ENCODE results near the gene SORCS1. TPM values are rescaled to one million over a fixed set of nuclear protein-coding genes. Genes with fewer than 3 reads are reported as not detected.
A peak's percentile ranks its signal among the peaks of the same experiment; 100 is the strongest.

SORCS1 gene
- total RNA-seq, 1 experiment from 2014 or later: 1.7 TPM

GRCh38 chr10:106722524-106722923 lies 442.0 kb downstream of the SORCS1 start:
- peak; percentile 52 for TF ChIP-seq CTCF (conservative IDR thresholded peaks at IDR 0.05)
- no CpG with 5 or more reads among the region's 2 CpGs for WGBS (ENCODE audit: extremely low coverage, insufficient read length, low lambda C conversion rate)
- Histone ChIP-seq H2BK12ac (ENCODE audit: insufficient read length, low read depth, low read length) (no peak overlapping the region), H3K23me2 (ENCODE audit: insufficient read length, low read depth, low read length, poor library complexity, severe bottlenecking) (no peaks in the 10 kb centered on the region), H3K27me3 (ENCODE audit: insufficient read depth, low read length) (no peaks in the 10 kb centered on the region), H2BK5ac (ENCODE audit: insufficient read length, low read length) (no peak overlapping the region), H3K23ac (ENCODE audit: insufficient read length, low read depth, low read length) (no peak overlapping the region), H3K27ac (ENCODE audit: insufficient read length, low read depth, low read length) (no peak overlapping the region), H2AK5ac (ENCODE audit: insufficient read length, low read length) (no peak overlapping the region), H2BK20ac (ENCODE audit: low read depth, low read length, poor library complexity, severe bottlenecking) (no peak overlapping the region), H3K79me2 (ENCODE audit: insufficient read depth, low read length) (no peaks in the 10 kb centered on the region), H3K79me1 (ENCODE audit: insufficient read depth, low read depth, low read length, poor library complexity, severe bottlenecking) (no peaks in the 10 kb centered on the region), H3K14ac (ENCODE audit: insufficient read depth, low read length) (no peak overlapping the region), H4K8ac (replicated peaks; ENCODE audit: insufficient read length, low read depth, low read length) (no peak overlapping the region), H3K9ac (ENCODE audit: extremely low read depth, insufficient read length, low read length) (no peak overlapping the region), H2BK120ac (ENCODE audit: low read depth, low read length, poor library complexity, severe bottlenecking) (no peak overlapping the region), H4K5ac (ENCODE audit: insufficient read length, low read depth, low read length) (no peak overlapping the region), H3K4me2 (ENCODE audit: insufficient read depth, insufficient read length, low read length) (no peak overlapping the region), H2AFZ (ENCODE audit: low read length) (no peak overlapping the region), H4K20me1 (ENCODE audit: control insufficient read depth, insufficient read depth, insufficient read length) (no peaks in the 10 kb centered on the region), H3K18ac (ENCODE audit: insufficient read length, low read depth, low read length) (no peak overlapping the region), H3K4me1 (ENCODE audit: insufficient read depth, low read length) (0 out of 2 replicates have a peak, but pooled peaks cover 5% of the 10 kb centered on the region), H4K91ac (ENCODE audit: insufficient read length, low read depth, low read length) (no peak overlapping the region), H2BK15ac (ENCODE audit: low read depth, low read length) (no peak overlapping the region), H3K56ac (ENCODE audit: insufficient read length, low read depth, low read length) (no peak overlapping the region), H3K9me3 (ENCODE audit: control insufficient read depth, low read depth, low read length) (no peaks in the 10 kb centered on the region), H3T11ph (ENCODE audit: low read length) (no peak overlapping the region), H3K4ac (ENCODE audit: low read depth, low read length) (no peak overlapping the region)
- no peak overlapping the region for H3K27ac Mint-ChIP-seq
- H3K4me1 Mint-ChIP-seq: peaks cover 10% of the 10 kb centered on the region in 2 experiments
- no peaks in the 10 kb centered on the region for H3K27me3 Mint-ChIP-seq (ENCODE audit: low read depth)
- peaks cover 0 to 3% of the 10 kb centered on the region in 2 experiments; a peak in 2 of 5 replicates for H3K9me3 Mint-ChIP-seq
- no peak for DNase-seq
- H3K4me3 Mint-ChIP-seq: no peak overlapping the region
- peaks cover 0 to 3% (median 1%) of the 10 kb centered on the region in 3 experiments; a peak in 2 of 7 replicates for H3K36me3 Mint-ChIP-seq (ENCODE audit: insufficient read depth in 1 of 3, low read depth in 3 of 3)

Measured in H9 (cell line).